HG02678 (cell line): ENCODE measurements around the gene VAMP5.

ENCODE experiments used
- ATAC-seq: cut with Tn5 transposase; IDR thresholded peaks from one replicate; pipeline ENCODE4 v1.9.1; 2021; ENCODE audit warnings: mild to moderate bottlenecking, moderate library complexity; ENCODE audit not compliant: unreplicated experiment

The VAMP5 gene

DNA sequence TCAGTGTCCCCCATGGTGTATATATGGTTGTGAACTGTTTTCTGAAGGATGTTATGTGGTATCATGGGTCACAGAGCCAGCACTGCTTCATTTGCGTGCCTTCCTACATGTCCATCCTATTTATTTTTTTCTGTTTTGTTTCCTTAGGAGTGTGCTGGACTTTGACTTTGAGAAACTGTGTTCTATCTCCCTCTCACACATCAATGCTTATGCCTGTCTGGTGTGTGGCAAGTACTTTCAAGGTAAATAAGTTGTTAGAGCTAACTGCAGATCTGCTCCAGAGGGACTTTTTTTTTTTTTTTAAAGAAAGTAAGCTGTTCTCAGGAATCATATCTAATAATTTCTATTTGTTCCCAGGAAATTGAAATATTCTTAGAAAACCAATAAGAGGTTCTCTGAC lies 37.1 kb downstream of the VAMP5 start:
- ATAC-seq: no peak

DNA sequence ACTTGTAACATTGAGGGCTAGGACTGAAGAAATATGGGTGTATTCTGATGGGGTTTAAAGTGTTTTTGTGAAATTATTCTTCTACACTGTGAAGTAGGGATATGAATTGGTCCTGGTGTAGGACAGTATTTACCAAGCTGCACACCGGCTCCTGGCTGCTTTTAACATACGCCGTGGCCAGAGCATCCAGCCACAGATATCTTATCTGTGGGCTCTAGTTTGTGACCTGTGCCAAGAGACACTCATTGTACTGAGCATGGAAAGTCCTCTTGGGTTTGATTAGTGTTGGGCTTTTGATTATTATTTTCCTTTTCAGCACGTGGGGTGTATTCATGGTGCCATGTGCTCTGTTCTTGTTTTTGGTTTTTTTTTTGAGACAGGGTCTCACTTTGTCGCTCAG lies 39.8 kb downstream of the VAMP5 start:
- no peak for ATAC-seq

DNA sequence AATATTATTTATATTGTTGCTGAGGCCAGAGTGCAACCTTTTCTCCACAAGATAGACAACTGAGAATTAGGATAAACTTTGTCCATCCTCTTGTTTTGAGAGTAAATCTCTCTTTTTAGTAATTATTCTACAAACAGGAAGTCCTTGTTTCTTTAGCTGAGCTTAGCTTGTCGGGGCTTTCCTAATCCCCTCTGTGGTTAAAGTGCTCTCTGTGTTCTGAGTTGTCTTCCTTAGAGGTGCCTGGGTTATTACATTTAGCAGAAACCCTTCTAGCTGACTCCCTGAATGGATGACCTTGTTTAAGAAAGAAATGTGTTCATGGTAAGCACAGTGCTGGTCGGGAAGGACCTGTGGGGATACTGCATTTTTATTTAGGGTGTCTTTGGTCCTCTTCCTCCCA lies 44.4 kb downstream of the VAMP5 start:
- ATAC-seq: peak; percentile 62

DNA sequence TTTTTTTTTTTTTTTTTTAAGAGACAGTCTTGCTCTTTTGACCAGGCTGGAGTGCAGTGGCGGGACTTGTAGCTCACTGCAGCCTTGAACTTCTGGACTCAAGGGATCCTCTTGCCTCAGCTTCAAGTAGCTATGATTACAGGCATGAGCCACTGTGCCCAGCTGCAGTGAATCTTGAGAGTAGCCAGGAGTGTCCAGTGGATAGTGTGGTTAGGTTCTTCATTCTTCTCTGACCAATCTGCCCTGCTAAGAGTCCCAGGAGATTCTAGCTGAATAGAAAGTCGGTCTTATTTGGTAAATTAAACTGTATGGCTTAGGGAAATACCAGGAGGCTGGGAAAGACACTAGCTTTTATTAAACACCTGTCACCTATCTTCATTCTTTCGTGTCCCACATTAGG lies 47.1 kb downstream of the VAMP5 start:
- no peak for ATAC-seq

DNA sequence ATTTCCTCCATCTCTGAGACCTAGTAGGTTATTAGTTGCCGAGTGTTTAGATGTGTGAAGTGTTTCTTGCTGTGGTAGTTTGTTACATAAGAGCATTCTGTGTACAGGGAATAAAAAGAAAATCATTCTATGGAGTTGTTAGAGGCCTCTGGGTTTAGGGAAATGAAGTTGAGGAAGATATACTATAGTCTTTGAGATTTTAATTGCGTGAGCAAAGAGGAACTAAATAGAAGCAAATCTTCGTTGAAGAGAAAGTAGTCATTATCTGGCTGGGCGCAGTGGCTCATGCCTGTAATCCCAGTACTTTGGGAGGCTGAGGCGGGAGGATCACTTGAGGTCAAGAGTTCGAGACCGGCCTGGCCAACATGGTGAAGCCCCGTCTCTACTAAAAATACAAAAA lies 50.8 kb downstream of the VAMP5 start:
- no peak for ATAC-seq

DNA sequence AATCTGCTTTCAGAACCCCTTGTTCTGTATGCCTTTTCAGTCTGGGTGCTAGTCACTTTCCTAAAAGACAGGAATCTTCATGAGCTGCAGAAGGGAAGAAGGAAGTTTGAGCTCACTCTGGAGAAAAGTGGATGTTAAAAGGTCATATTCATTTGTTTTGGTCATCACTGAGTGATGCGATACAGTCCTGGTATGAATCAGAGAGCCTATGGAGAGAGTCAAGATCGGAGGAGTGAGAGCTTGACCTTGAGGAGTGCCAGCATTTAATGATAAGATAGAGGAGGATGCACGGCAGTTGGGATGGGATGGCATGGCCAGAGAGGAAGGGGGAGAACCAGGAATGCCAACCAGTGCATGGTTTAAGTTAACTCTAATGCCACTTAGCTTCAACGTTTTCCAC lies 51.4 kb downstream of the VAMP5 start:
- no peak for ATAC-seq

DNA sequence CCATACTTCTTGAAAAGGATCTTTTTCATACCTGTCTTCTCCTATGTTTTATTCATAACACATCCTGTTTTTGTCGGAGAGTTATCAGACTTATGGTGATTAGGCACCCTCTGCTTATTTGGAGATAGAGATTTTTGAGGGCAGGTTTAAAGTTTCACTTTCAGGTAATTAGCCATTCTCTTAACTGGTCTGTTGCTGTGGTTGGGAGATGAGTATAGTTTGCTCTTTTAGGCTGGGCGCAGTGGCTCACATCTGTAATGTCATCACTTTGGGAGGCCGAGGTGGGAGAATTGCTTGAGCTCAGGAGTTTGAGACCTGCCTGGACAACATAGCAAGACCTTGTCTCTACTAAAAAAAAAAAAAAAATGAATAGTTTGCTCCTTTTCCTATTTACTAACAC lies 58.5 kb downstream of the VAMP5 start:
- ATAC-seq: peak; percentile 81
